GM21717 (cell line): ENCODE measurements around the gene KCND2.

Experiments
- ATAC-seq: cut with Tn5 transposase; IDR thresholded peaks from one replicate; pipeline ENCODE4 v1.9.1; 2021; ENCODE audit warnings: mild to moderate bottlenecking, moderate library complexity; ENCODE audit not compliant: unreplicated experiment

The KCND2 gene

DNA sequence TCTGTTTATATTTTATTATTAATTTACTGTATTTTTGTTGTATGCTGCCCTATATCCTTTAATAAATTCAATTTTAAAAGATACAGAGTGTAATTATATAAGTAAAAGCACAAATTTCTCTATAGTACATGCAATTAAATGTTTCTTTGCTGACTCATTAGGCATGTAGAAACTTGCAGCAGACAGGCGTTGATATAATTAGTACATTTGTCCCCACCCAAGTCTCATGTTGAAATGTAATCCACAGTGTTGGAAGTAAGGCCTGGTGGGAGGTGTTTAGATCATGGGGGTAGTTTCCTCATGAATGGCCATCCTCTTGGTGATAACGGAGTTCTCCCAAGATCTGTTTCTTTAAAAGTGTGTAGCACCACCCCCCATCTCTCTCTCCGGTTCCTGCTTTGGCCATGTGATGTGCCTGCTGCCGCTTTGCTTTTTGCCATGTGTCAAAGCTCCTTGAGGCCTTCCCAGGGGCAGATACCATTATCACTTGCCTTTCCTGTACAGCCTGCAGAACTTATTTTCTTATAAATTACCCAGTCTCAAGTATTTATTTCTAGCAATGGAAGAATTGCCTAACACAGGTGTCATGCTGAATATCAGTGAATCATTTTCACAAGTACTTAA lies 521.2 kb downstream of the KCND2 start:
- no peak for ATAC-seq

DNA sequence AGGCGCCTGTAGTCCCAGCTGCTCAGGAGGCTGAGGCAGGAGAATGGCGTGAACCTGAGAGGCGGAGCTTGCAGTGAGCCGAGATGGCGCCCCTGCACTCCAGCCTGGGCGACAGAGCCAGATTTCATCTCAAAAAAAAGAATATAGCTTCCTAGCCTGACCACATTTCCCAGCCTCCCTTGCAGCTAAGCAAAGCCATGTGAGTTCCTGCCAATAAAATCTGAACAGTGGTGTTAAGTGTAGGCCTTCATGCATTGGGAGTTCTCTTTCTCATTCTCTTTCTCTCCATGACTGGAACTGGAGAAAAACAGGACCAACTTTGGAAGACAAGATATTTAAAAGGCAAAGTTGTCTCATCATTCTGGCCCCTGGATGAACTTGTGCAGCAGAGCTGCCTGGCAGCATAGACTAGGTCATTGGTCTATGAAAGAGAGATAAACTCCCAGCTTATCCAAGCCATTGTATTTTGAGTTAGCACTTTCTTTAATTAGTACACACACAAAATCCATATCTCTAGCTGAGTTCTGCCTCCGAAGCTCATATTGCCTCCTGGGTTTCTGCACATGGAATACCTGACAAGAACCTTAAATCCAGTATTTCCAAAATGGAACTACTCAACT lies 524.2 kb downstream of the KCND2 start:
- no peak for ATAC-seq

DNA sequence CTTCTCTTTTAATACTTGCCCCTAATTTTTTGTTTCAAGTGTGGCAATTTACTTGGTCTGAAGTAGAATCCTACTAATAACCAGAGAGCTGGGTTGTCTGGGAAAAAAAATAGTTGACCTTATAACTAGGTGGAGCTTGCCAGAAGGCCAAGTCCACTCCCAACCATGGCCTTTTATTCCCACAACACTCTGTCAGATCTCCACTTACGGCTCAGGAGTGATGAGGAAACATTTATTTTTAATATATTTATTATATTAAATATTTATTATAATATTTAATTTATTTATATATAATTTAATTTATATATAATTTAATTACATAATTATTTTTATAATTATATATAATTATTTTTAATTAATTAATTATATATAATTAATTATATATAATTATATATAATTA lies 526.2 kb downstream of the KCND2 start:
- ATAC-seq = no peak
